COLO668 (cell line): Measurements from ENCODE around the gene FOLR2.
"Not testable (repeated sequence)": the region's sequence is repeated elsewhere in the genome, so short reads cannot be mapped to it uniquely, and the experiment has no call there.

Source experiments
- DNase-seq: peaks from one replicate; lab custom pipeline; 2025; ENCODE audit not compliant: unreplicated experiment; lab: John Stamatoyannopoulos, UW

The FOLR2 gene

GRCh38 chr11:72266960-72267359 is 50.4 kb downstream of the FOLR2 start:
- DNase-seq: not testable (repeated sequence)

DNA sequence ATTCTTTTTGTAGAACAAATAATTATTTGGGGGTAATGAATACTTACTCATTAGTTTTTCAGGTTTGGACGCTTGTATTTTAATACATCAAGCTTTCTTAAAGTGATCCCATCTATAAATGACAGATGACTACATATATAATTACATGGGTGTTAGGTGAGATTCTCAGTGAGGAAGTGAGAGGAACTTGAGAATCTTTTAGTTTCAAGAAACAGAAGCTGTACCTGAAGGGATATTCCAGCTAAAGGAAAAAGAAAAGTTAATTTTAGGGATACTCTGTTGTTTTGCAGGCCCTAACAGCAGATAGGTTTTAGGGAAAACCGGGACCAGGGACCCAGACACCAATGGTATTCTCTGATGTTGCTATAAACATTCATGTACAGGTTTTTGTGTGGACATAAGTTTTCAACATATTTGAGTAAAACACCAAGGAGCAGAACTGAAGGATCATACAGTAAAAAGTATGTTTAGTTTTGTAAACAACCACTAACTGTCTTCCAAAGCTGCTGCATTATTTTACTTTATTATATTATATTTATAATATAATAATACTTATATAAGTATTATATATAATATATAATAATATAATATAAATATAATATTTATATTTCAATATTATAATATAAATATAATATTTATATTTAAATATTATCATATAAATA is 51.5 kb downstream of the FOLR2 start:
- DNase-seq: no peak
